Endodermal cell (in vitro differentiated cells): ENCODE measurements around the gene TDP2. TPM values are rescaled to one million over a fixed set of nuclear protein-coding genes. Genes with fewer than 3 reads are reported as not detected.

Source experiments
- DNase-seq: peaks from one replicate; pipeline ENCODE4 v3.0.0-alpha.2; 2017
- H3K27ac ChIP-seq: 2 replicates; pipeline ENCODE4 v1.5.1; 2013; ENCODE audit warnings: mild to moderate bottlenecking, low read depth, low read length, moderate library complexity
- H3K27me3 ChIP-seq: 2 replicates; pipeline ENCODE4 v1.6.1; 2013; ENCODE audit warnings: mild to moderate bottlenecking, low read length, moderate library complexity; ENCODE audit not compliant: insufficient read depth, control insufficient read depth, poor library complexity, severe bottlenecking
- H3K36me3 ChIP-seq: 2 replicates; pipeline ENCODE4 v1.7.0; 2013; ENCODE audit warnings: mild to moderate bottlenecking, low read length, moderate library complexity; ENCODE audit not compliant: control insufficient read depth, insufficient read depth
- H3K4me1 ChIP-seq: one replicate; pipeline ENCODE4 v1.7.0; 2013; ENCODE audit warnings: low read length; ENCODE audit not compliant: control insufficient read depth, insufficient read depth
- H3K4me3 ChIP-seq: 2 replicates; pipeline ENCODE4 v1.5.1; 2013; ENCODE audit warnings: mild to moderate bottlenecking, low read length, moderate library complexity
- H3K9ac ChIP-seq: 2 replicates; pipeline ENCODE4 v1.6.1; 2013; ENCODE audit warnings: mild to moderate bottlenecking, low read length, moderate library complexity; ENCODE audit not compliant: poor library complexity, severe bottlenecking; ENCODE audit errors: extremely low read depth
- H3K9me3 ChIP-seq: 2 replicates; pipeline ENCODE4 v1.6.1; 2013; ENCODE audit warnings: mild to moderate bottlenecking, low read length, moderate library complexity; ENCODE audit not compliant: control insufficient read depth
- H3K27ac Mint-ChIP-seq: 2 replicates; pipeline ENCODE4 v1.8.0; 2020; ENCODE audit warnings: mixed read lengths
- H3K27me3 Mint-ChIP-seq: 2 replicates; pipeline ENCODE4 v1.8.0; 2021; ENCODE audit warnings: mild to moderate bottlenecking, mixed read lengths; ENCODE audit not compliant: insufficient read depth
- H3K36me3 Mint-ChIP-seq: 2 replicates; pipeline ENCODE4 v1.8.0; 2020; ENCODE audit warnings: low read depth, mixed read lengths
- H3K4me1 Mint-ChIP-seq: 2 replicates; pipeline ENCODE4 v1.8.0; 2020; ENCODE audit warnings: mixed read lengths
- H3K4me3 Mint-ChIP-seq: 2 replicates; pipeline ENCODE4 v1.8.0; 2020; ENCODE audit warnings: mild to moderate bottlenecking, moderate library complexity, mixed read lengths
- H3K9me3 Mint-ChIP-seq: 2 replicates; pipeline ENCODE4 v1.8.0; 2020; ENCODE audit warnings: mild to moderate bottlenecking, mixed read lengths
- WGBS, 2 experiments: methylation state at CpG; one replicate each; pipeline versions ENCODE4 v1.1.5 to v1.1.7; 2013; ENCODE audit warnings: missing lambda C conversion rate in 2 of 2, mixed read lengths in 1 of 2; ENCODE audit not compliant: insufficient coverage in 1 of 2, insufficient read length in 1 of 2; 5-methylcytosine and 5-hydroxymethylcytosine counted together
- total RNA-seq, 2 donors: library from RNA; stranded (reverse); fragmentation: NEBNext Ultra II Directional in 1 of 2; extraction: Animal tissue kit (Norgen Biotek cat#: 25700) in 1 of 2; gene quantifications; 2 replicates in 1 of 2; 3 replicates in 1 of 2; pipeline ENCODE4 v1.2.1, GENCODE V29; 2021
- TF ChIP-seq, protein P1 (sequence below): fragments of 200-600 bp; sonication (generic); conservative IDR thresholded peaks from 2 replicates; pipeline ENCODE4 v1.5.0; 2021; ENCODE audit warnings: antibody characterized with exemption, mild to moderate bottlenecking

TDP2 gene
- total RNA-seq, 2 donors from 2014 or later = 53.0 to 54.2 TPM

DNA sequence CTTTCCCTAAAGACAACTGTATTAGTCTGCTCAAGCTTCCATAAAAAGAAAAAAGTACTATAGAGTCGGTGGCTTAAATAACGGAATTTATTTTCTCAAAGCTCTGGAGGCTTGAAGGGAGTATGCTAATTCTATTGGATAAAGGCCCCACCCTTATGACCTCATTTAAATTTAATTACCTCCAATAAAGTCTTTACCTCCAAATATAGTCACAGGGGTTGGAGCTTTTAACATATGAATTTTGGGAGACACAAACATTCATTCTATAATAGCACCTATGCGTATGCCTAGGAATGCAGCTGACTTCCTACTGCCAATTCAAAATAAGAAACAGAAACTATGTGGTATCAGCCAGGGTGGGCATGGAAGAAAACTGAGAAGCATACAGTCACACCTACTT is 46.1 kb downstream of the TDP2 start:
- TF ChIP-seq, protein P1, sequence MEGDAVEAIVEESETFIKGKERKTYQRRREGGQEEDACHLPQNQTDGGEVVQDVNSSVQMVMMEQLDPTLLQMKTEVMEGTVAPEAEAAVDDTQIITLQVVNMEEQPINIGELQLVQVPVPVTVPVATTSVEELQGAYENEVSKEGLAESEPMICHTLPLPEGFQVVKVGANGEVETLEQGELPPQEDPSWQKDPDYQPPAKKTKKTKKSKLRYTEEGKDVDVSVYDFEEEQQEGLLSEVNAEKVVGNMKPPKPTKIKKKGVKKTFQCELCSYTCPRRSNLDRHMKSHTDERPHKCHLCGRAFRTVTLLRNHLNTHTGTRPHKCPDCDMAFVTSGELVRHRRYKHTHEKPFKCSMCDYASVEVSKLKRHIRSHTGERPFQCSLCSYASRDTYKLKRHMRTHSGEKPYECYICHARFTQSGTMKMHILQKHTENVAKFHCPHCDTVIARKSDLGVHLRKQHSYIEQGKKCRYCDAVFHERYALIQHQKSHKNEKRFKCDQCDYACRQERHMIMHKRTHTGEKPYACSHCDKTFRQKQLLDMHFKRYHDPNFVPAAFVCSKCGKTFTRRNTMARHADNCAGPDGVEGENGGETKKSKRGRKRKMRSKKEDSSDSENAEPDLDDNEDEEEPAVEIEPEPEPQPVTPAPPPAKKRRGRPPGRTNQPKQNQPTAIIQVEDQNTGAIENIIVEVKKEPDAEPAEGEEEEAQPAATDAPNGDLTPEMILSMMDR = no peak
- peaks cover 10% of the 10 kb centered on the region for H3K4me1 Mint-ChIP-seq
- no peak overlapping the region for H3K27ac Mint-ChIP-seq
- H3K27me3 Mint-ChIP-seq = no peaks in the 10 kb centered on the region
- DNase-seq = no peak
- H3K9me3 ChIP-seq = no peaks in the 10 kb centered on the region
- no peak overlapping the region for H3K27ac ChIP-seq
- WGBS, 2 experiments = 100% methylated on average over 3 of the region's 3 CpGs; no CpG with 5 or more reads in 1 of the 2 experiments
- no peak overlapping the region for H3K4me3 ChIP-seq
- H3K9ac ChIP-seq = no peak overlapping the region
- no peaks in the 10 kb centered on the region for H3K36me3 ChIP-seq
- H3K9me3 Mint-ChIP-seq = no peaks in the 10 kb centered on the region
- H3K36me3 Mint-ChIP-seq = no peaks in the 10 kb centered on the region
- H3K27me3 ChIP-seq = no peaks in the 10 kb centered on the region
- H3K4me3 Mint-ChIP-seq = no peak overlapping the region
- H3K4me1 ChIP-seq = no peaks in the 10 kb centered on the region

DNA sequence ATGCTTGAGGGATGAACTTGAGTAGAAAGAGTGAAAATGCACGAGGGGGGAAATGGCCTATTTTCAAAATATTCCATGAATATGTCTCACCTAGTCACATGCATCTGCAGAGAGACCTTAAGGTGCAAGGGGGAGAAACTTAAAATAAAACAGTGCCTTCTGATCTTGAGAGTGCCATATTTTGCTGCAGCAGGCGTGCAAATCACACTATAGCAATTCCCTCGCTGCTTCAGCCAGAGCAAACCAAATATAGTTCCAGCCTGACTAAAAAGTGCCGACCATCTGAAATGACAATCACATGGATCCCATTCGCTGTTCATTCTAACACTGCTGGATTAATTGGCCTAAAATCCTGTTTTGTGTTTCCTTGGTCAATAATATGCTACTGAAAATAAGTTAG is 47.0 kb downstream of the TDP2 start:
- peaks cover 10% of the 10 kb centered on the region for H3K4me1 Mint-ChIP-seq

DNA sequence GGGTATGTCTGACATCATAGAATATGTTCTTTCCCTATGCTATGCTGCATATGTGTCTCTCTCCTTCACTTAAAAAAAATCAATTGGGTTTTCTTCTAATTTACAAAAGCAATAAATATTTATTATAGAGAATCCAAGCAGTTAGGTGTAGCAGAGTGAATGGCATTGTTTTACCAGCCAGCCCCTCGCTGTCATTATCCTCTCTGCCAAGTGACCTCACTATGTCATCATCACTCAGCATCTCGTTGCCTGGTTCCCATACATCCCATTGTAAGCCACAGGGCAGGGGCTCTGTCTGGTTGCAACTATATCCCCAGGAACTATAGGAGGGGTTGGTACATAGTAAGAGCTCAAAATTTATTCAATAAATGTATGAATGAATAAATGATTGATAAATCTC is 52.1 kb downstream of the TDP2 start:
- TF ChIP-seq, protein P1 = no peak
- Histone ChIP-seq H3K9ac (no peak overlapping the region), H3K27ac (no peak overlapping the region), H3K27me3 (no peaks in the 10 kb centered on the region), H3K9me3 (no peaks in the 10 kb centered on the region), H3K4me3 (no peak overlapping the region), H3K4me1 (no peaks in the 10 kb centered on the region), H3K36me3 (no peaks in the 10 kb centered on the region)
- no peaks in the 10 kb centered on the region for H3K27me3 Mint-ChIP-seq
- DNase-seq = no peak
- H3K9me3 Mint-ChIP-seq = no peaks in the 10 kb centered on the region
- H3K4me3 Mint-ChIP-seq = no peak overlapping the region
- peaks cover 14% of the 10 kb centered on the region for H3K4me1 Mint-ChIP-seq
- H3K27ac Mint-ChIP-seq = no peak overlapping the region
- WGBS, 2 experiments = 62% methylated on average over 2 of the region's 2 CpGs; no CpG with 5 or more reads in 1 of the 2 experiments
- no peaks in the 10 kb centered on the region for H3K36me3 Mint-ChIP-seq

More for the DNA sequence above, 47.0 kb downstream of the TDP2 start:
- no peaks in the 10 kb centered on the region for H3K9me3 Mint-ChIP-seq
- H3K4me1 ChIP-seq = no peaks in the 10 kb centered on the region
- TF ChIP-seq, protein P1 = no peak
- no peaks in the 10 kb centered on the region for H3K27me3 ChIP-seq
- no peaks in the 10 kb centered on the region for H3K36me3 Mint-ChIP-seq
- no peak overlapping the region for H3K9ac ChIP-seq
- H3K27me3 Mint-ChIP-seq = no peaks in the 10 kb centered on the region
- no peak overlapping the region for H3K27ac Mint-ChIP-seq
- no peak overlapping the region for H3K27ac ChIP-seq
- H3K9me3 ChIP-seq = no peaks in the 10 kb centered on the region
- 93 to 100% methylated on average over 5 of the region's 5 CpGs for WGBS, 2 experiments
- H3K4me3 ChIP-seq = no peak overlapping the region
- no peak for DNase-seq
- no peaks in the 10 kb centered on the region for H3K36me3 ChIP-seq
- no peak overlapping the region for H3K4me3 Mint-ChIP-seq
